GM12878 (cell line): ENCODE results near the gene PLCB4. TPM values are rescaled to one million over a fixed set of nuclear protein-coding genes. Genes with fewer than 3 reads are reported as not detected.

Source experiments
- ATAC-seq: fragments of 200-7000 bp; cut with Tn5 transposase; 3 replicates; pipeline ENCODE4 v1.9.1; 2020; ENCODE audit warnings: mild to moderate bottlenecking, moderate library complexity
- BruUV-seq: library from RNA; stranded (reverse); fragments of 400-500 nt; replicated peaks from 2 replicates; lab custom pipeline; 2021; lab: Mats Ljungman, UMichigan
- CTCF ChIA-PET: fragments of 300-600 bp; sonication (Branson Sonifier 250); formaldehyde crosslinking; extraction: SDS; loops from one replicate; lab custom pipeline; 2021; ENCODE audit warnings: inconsistent platforms; lab: Yijun Ruan, JAX
- POLR2A ChIA-PET: fragments of 350-600 bp; formaldehyde crosslinking; extraction: SDS; loops from one replicate; lab custom pipeline; 2021; ENCODE audit warnings: inconsistent platforms; lab: Charles Lee
- RAD21 ChIA-PET: fragments of 300-600 bp; sonication (Branson Sonifier 250); formaldehyde crosslinking; loops from one replicate; lab custom pipeline; 2023; ENCODE audit warnings: antibody characterized with exemption; ENCODE audit not compliant: unreplicated experiment; lab: Charles Lee
- SMC1A ChIA-PET: fragments of 300-600 bp; sonication (Branson Sonifier 250); formaldehyde crosslinking; loops from one replicate; lab custom pipeline; 2023; ENCODE audit not compliant: unreplicated experiment, uncharacterized antibody; lab: Charles Lee
- DNase-seq: peaks from one replicate; pipeline ENCODE4 v3.0.0-alpha.2; 2011; ENCODE audit warnings: low read depth, low spot score
- FAIRE-seq: peaks from 3 replicates; lab custom pipeline; 2011; peaks lifted over from hg19 to GRCh38; lab: Jason Lieb, UNC
- H2AFZ ChIP-seq: 2 replicates; pipeline ENCODE4 v1.6.0; 2011; ENCODE audit warnings: low read depth, low read length, control low read depth; ENCODE audit not compliant: control insufficient read depth
- H3K27ac ChIP-seq: 2 replicates; pipeline ENCODE4 v1.5.1; 2011; ENCODE audit warnings: control low read depth; ENCODE audit not compliant: control insufficient read depth, insufficient read depth
- H3K27me3 ChIP-seq, 2 experiments: replicated peaks in 1 of 2; 2 replicates each; pipeline versions ENCODE4 v1.6.0 to v1.6.1; 2011; ENCODE audit warnings: low read length in 1 of 2; ENCODE audit not compliant: control insufficient read depth in 2 of 2, insufficient read depth in 2 of 2
- H3K36me3 ChIP-seq, 2 experiments: 2 replicates each; pipeline ENCODE4 v1.5.1; 2011; ENCODE audit warnings: low read length in 1 of 2; ENCODE audit not compliant: control insufficient read depth in 2 of 2, insufficient read depth in 2 of 2
- H3K4me1 ChIP-seq: 2 replicates; pipeline ENCODE4 v1.6.1; 2011; ENCODE audit warnings: mild to moderate bottlenecking, low read length, moderate library complexity, mixed read lengths; ENCODE audit not compliant: control insufficient read depth, insufficient read depth
- H3K4me2 ChIP-seq: 2 replicates; pipeline ENCODE4 v1.6.0; 2011; ENCODE audit warnings: control low read depth; ENCODE audit not compliant: control insufficient read depth, insufficient read depth
- H3K4me3 ChIP-seq: fragments of 200-600 bp; sonication (generic); 2 replicates; pipeline ENCODE4 v1.5.1; 2016
- H3K79me2 ChIP-seq: 2 replicates; pipeline ENCODE4 v1.6.0; 2011; ENCODE audit warnings: low read length; ENCODE audit not compliant: control insufficient read depth, insufficient read depth
- H3K9ac ChIP-seq: 2 replicates; pipeline ENCODE4 v1.8.0; 2011; ENCODE audit warnings: low read length, control low read depth, mixed read lengths; ENCODE audit not compliant: control insufficient read depth, insufficient read depth
- H3K9me3 ChIP-seq: replicated peaks from 3 replicates; pipeline ENCODE4 v1.5.1; 2011; ENCODE audit warnings: mild to moderate bottlenecking, low read length; ENCODE audit not compliant: control insufficient read depth, insufficient read depth
- H4K20me1 ChIP-seq: 2 replicates; pipeline ENCODE4 v1.6.0; 2011; ENCODE audit not compliant: control insufficient read depth, insufficient read depth
- CEBPB ChIP-seq, 2 experiments: fragments of 150-350 bp in 1 of 2; IDR thresholded peaks; 2 replicates each; pipeline ENCODE4 v1.6.1; 2012 to 2014; ENCODE audit warnings: low read depth in 2 of 2, low read length in 2 of 2, borderline replicate concordance in 1 of 2, inconsistent platforms in 1 of 2
- HDAC6 ChIP-seq: fragments of 200-600 bp; sonication (generic); IDR thresholded peaks from one replicate; pipeline ENCODE4 v1.8.0; 2017; ENCODE audit warnings: antibody characterized with exemption; ENCODE audit not compliant: unreplicated experiment
- IRF3 ChIP-seq: fragments of 450-650 bp; IDR thresholded peaks from 2 replicates; pipeline ENCODE4 v1.6.1; 2014; ENCODE audit warnings: mild to moderate bottlenecking
- MTA3 ChIP-seq: IDR thresholded peaks from 2 replicates; pipeline ENCODE4 v1.6.1; 2012; ENCODE audit warnings: low read length, inconsistent platforms, borderline replicate concordance
- PBX3 ChIP-seq: IDR thresholded peaks from 2 replicates; pipeline ENCODE4 v1.6.1; 2011; ENCODE audit warnings: mild to moderate bottlenecking, low read depth, low read length, moderate library complexity; ENCODE audit not compliant: insufficient replicate concordance
- SMAD5 ChIP-seq: IDR thresholded peaks from 2 replicates; pipeline ENCODE4 v1.6.1; 2016; ENCODE audit warnings: antibody characterized with exemption, low read depth
- TCF3 ChIP-seq: IDR thresholded peaks from 2 replicates; pipeline ENCODE4 v1.6.1; 2012; ENCODE audit warnings: low read depth, mild to moderate bottlenecking, low read length, borderline replicate concordance; ENCODE audit not compliant: insufficient read depth
- YY1 ChIP-seq: IDR thresholded peaks from 2 replicates; pipeline ENCODE4 v1.6.1; 2011; ENCODE audit warnings: low read depth, mild to moderate bottlenecking, low read length
- WGBS: methylation state at CpG from one replicate; pipeline ENCODE4 v1.1.6; 2016; ENCODE audit warnings: low lambda C conversion rate; ENCODE audit not compliant: insufficient replicate concordance, insufficient coverage; ENCODE audit errors: missing lambda C conversion rate; 5-methylcytosine and 5-hydroxymethylcytosine counted together
- in situ Hi-C: fragments of 300-500 bp; cut with MboI; formaldehyde crosslinking; loops from 9 replicates; pipeline ENCODE4 v1.14.3; 2018; ENCODE audit warnings: mixed read lengths
- intact Hi-C: fragments of 100-400 bp; cut with micrococcal nuclease; formaldehyde crosslinking; loops from one replicate; pipeline ENCODE4 v1.14.2; 2022; ENCODE audit not compliant: unreplicated experiment
- polyA plus RNA-seq, 11 experiments: library from polyadenylated mRNA; depleted of rRNA in 4 of 11; unstranded in 6 of 11; stranded (reverse) in 5 of 11; fragments of >200 nt; fragmentation: Nextera tagmentation in 4 of 11; fragmentation: Illumina TruSeq in 1 of 11; extraction: Ambion mirVana in 4 of 11; extraction: Trizol in 1 of 11; gene quantifications; 1 replicate in 1 of 11; 2 replicates in 10 of 11; pipeline versions ENCODE4 v1.2.1 to v1.2.3, GENCODE V29; 2011 to 2016; ENCODE audit warnings: inconsistent platforms in 2 of 11, missing spikeins in 2 of 11, low read depth in 1 of 11
- total RNA-seq, 4 experiments: library from RNA; depleted of rRNA in 3 of 4; stranded (reverse); fragments of >200 nt in 3 of 4; fragmentation: Illumina TruSeq in 1 of 4; extraction: Trizol in 1 of 4; gene quantifications; 2 replicates each; pipeline versions ENCODE4 v1.2.1 to v1.2.3, GENCODE V29; 2013 to 2021
- TF ChIP-seq, protein P1 (sequence below): IDR thresholded peaks from 2 replicates; pipeline ENCODE4 v1.6.1; 2012; ENCODE audit warnings: low read depth, low read length, improper control_type of control experiment

Gene PLCB4
- total and polyA plus RNA-seq, 10 of the 15 experiments (the other 5 are each of a cell fraction or from before 2014, with no cell fraction given) = not detected

GRCh38 chr20:9072861-9073500, 4.1 kb downstream of the PLCB4 start:
- Histone ChIP-seq H3K4me1 (no peaks in the 10 kb centered on the region), H3K27ac (no peak overlapping the region), H3K27me3 (no peaks in the 10 kb centered on the region; a peak in 1 of 4 replicates), H3K4me3 (no peak overlapping the region), H3K36me3 (no peaks in the 10 kb centered on the region), H3K79me2 (no peaks in the 10 kb centered on the region), H4K20me1 (no peaks in the 10 kb centered on the region), H3K9ac (no peak overlapping the region), H3K9me3 (no peaks in the 10 kb centered on the region), H2AFZ (no peak overlapping the region), H3K4me2 (no peak overlapping the region)
- DNase-seq = no peak
- in situ Hi-C loops (loop anchor here (5.0 kb wide), 1 partner anchor 51 kb away; no protein-coding TSS in a partner anchor), intact Hi-C loops (no loop called here)
- RAD21 ChIA-PET = no interaction called here
- CTCF ChIA-PET = no interaction called here
- SMC1A ChIA-PET = no interaction called here
- no peak for ATAC-seq
- no TSS peak for BruUV-seq
- TF ChIP-seq CEBPB (IDR thresholded peaks at IDR 0.05; ENCODE audit: borderline replicate concordance in 1 of 2, low read depth in 2 of 2, low read length in 2 of 2) (no peak), YY1 (no peak), HDAC6 (no peak), SMAD5 (no peak), PBX3 (no peak), IRF3 (no peak), MTA3 (no peak), TCF3 (no peak)
- TF ChIP-seq, protein P1, sequence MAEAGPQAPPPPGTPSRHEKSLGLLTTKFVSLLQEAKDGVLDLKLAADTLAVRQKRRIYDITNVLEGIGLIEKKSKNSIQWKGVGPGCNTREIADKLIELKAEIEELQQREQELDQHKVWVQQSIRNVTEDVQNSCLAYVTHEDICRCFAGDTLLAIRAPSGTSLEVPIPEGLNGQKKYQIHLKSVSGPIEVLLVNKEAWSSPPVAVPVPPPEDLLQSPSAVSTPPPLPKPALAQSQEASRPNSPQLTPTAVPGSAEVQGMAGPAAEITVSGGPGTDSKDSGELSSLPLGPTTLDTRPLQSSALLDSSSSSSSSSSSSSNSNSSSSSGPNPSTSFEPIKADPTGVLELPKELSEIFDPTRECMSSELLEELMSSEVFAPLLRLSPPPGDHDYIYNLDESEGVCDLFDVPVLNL = no peak
- no peak for FAIRE-seq
- WGBS = 20% methylated on average over 3 of the region's 3 CpGs
- POLR2A ChIA-PET = no interaction called here
